H1 (cell line): ENCODE measurements around the gene XAB2. TPM values are rescaled to one million over a fixed set of nuclear protein-coding genes. Genes with fewer than 3 reads are reported as not detected.

Experiments
- BCL11A ChIP-seq, 2 experiments: IDR thresholded peaks; one replicate each; pipeline ENCODE4 v1.6.1; 2011; ENCODE audit warnings: low read depth in 2 of 2, low read length in 2 of 2, mild to moderate bottlenecking in 2 of 2
- KDM4A ChIP-seq: IDR thresholded peaks from one replicate; pipeline ENCODE4 v1.7.1; 2012; ENCODE audit warnings: low read depth, mild to moderate bottlenecking, moderate library complexity, low read length, inconsistent platforms; ENCODE audit not compliant: severe bottlenecking
- SAP30 ChIP-seq: fragments of 300-600 bp; sonication (generic); IDR thresholded peaks from 2 replicates; pipeline ENCODE4 v1.7.1; 2012; ENCODE audit warnings: low read length, moderate library complexity, mild to moderate bottlenecking, inconsistent platforms; ENCODE audit not compliant: insufficient read depth, insufficient replicate concordance
- SP2 ChIP-seq: IDR thresholded peaks from 2 replicates; pipeline ENCODE4 v1.6.1; 2012; ENCODE audit warnings: mild to moderate bottlenecking, low read length, inconsistent platforms
- polyA plus RNA-seq, 7 experiments: library from polyadenylated mRNA; depleted of rRNA in 3 of 7; stranded (reverse) in 5 of 7; unstranded in 2 of 7; fragments of >200 nt in 5 of 7; fragments of 200-250 nt in 2 of 7; gene quantifications; 1 replicate in 5 of 7; 2 replicates in 1 of 7; 4 replicates in 1 of 7; pipeline versions ENCODE4 v1.2.1 to v1.2.3, GENCODE V29; 2011 to 2013; ENCODE audit warnings: missing spikeins in 2 of 7, mixed read lengths in 2 of 7
- total RNA-seq: library from RNA; stranded (reverse); fragmentation: NEBNext Ultra II Directional; extraction: Animal tissue kit (Norgen Biotek cat#: 25700); gene quantifications from 2 replicates; pipeline ENCODE4 v1.2.1, GENCODE V29; 2021
- TF ChIP-seq, protein P1 (sequence below): fragments of 300-600 bp; sonication (generic); IDR thresholded peaks from 2 replicates; pipeline ENCODE4 v1.7.1; 2012; ENCODE audit warnings: low read length, moderate library complexity, mild to moderate bottlenecking, inconsistent platforms; ENCODE audit not compliant: insufficient replicate concordance

Gene XAB2
- total and polyA plus RNA-seq, 2 of the 8 experiments (the other 6 are each of a cell fraction or from before 2014, with no cell fraction given) = 48.2 to 49.4 TPM

DNA sequence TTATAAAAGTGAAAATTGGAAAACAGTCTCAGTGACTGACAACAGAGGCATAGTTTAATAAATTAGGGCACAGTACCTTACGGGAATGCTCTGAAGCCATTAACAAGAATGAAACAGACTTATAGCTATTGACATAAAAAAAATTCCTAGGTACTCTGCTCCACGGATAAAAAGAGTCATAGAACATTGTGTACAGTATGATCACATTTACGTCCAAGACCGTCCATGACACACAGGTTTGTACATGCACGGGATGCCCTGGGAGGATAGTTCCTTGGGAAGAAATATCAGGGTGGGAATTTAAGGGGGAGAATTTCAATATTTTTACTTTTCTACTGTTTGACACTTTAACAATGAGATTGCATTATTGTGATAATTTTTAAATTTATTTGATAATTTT lies 58.6 kb downstream of the XAB2 start (continued):
- TF ChIP-seq, protein P1, sequence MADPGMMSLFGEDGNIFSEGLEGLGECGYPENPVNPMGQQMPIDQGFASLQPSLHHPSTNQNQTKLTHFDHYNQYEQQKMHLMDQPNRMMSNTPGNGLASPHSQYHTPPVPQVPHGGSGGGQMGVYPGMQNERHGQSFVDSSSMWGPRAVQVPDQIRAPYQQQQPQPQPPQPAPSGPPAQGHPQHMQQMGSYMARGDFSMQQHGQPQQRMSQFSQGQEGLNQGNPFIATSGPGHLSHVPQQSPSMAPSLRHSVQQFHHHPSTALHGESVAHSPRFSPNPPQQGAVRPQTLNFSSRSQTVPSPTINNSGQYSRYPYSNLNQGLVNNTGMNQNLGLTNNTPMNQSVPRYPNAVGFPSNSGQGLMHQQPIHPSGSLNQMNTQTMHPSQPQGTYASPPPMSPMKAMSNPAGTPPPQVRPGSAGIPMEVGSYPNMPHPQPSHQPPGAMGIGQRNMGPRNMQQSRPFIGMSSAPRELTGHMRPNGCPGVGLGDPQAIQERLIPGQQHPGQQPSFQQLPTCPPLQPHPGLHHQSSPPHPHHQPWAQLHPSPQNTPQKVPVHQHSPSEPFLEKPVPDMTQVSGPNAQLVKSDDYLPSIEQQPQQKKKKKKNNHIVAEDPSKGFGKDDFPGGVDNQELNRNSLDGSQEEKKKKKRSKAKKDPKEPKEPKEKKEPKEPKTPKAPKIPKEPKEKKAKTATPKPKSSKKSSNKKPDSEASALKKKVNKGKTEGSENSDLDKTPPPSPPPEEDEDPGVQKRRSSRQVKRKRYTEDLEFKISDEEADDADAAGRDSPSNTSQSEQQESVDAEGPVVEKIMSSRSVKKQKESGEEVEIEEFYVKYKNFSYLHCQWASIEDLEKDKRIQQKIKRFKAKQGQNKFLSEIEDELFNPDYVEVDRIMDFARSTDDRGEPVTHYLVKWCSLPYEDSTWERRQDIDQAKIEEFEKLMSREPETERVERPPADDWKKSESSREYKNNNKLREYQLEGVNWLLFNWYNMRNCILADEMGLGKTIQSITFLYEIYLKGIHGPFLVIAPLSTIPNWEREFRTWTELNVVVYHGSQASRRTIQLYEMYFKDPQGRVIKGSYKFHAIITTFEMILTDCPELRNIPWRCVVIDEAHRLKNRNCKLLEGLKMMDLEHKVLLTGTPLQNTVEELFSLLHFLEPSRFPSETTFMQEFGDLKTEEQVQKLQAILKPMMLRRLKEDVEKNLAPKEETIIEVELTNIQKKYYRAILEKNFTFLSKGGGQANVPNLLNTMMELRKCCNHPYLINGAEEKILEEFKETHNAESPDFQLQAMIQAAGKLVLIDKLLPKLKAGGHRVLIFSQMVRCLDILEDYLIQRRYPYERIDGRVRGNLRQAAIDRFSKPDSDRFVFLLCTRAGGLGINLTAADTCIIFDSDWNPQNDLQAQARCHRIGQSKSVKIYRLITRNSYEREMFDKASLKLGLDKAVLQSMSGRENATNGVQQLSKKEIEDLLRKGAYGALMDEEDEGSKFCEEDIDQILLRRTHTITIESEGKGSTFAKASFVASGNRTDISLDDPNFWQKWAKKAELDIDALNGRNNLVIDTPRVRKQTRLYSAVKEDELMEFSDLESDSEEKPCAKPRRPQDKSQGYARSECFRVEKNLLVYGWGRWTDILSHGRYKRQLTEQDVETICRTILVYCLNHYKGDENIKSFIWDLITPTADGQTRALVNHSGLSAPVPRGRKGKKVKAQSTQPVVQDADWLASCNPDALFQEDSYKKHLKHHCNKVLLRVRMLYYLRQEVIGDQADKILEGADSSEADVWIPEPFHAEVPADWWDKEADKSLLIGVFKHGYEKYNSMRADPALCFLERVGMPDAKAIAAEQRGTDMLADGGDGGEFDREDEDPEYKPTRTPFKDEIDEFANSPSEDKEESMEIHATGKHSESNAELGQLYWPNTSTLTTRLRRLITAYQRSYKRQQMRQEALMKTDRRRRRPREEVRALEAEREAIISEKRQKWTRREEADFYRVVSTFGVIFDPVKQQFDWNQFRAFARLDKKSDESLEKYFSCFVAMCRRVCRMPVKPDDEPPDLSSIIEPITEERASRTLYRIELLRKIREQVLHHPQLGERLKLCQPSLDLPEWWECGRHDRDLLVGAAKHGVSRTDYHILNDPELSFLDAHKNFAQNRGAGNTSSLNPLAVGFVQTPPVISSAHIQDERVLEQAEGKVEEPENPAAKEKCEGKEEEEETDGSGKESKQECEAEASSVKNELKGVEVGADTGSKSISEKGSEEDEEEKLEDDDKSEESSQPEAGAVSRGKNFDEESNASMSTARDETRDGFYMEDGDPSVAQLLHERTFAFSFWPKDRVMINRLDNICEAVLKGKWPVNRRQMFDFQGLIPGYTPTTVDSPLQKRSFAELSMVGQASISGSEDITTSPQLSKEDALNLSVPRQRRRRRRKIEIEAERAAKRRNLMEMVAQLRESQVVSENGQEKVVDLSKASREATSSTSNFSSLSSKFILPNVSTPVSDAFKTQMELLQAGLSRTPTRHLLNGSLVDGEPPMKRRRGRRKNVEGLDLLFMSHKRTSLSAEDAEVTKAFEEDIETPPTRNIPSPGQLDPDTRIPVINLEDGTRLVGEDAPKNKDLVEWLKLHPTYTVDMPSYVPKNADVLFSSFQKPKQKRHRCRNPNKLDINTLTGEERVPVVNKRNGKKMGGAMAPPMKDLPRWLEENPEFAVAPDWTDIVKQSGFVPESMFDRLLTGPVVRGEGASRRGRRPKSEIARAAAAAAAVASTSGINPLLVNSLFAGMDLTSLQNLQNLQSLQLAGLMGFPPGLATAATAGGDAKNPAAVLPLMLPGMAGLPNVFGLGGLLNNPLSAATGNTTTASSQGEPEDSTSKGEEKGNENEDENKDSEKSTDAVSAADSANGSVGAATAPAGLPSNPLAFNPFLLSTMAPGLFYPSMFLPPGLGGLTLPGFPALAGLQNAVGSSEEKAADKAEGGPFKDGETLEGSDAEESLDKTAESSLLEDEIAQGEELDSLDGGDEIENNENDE = no peak
- TF ChIP-seq SP2 = no peak
- no peak for TF ChIP-seq KDM4A
- no peak for TF ChIP-seq BCL11A (IDR thresholded peaks at IDR 0.05; ENCODE audit: low read depth in 2 of 2, low read length in 2 of 2)
- TF ChIP-seq SAP30 = no peak
